ENCODE measurements around the gene MYMK. TPM values are rescaled to one million over a fixed set of nuclear protein-coding genes. Genes with fewer than 3 reads are reported as not detected.

Gene MYMK
- total and polyA plus RNA-seq, 2 of the 13 experiments (the other 11 are each of a cell fraction or from before 2014, with no cell fraction given), result not detected

DNA sequence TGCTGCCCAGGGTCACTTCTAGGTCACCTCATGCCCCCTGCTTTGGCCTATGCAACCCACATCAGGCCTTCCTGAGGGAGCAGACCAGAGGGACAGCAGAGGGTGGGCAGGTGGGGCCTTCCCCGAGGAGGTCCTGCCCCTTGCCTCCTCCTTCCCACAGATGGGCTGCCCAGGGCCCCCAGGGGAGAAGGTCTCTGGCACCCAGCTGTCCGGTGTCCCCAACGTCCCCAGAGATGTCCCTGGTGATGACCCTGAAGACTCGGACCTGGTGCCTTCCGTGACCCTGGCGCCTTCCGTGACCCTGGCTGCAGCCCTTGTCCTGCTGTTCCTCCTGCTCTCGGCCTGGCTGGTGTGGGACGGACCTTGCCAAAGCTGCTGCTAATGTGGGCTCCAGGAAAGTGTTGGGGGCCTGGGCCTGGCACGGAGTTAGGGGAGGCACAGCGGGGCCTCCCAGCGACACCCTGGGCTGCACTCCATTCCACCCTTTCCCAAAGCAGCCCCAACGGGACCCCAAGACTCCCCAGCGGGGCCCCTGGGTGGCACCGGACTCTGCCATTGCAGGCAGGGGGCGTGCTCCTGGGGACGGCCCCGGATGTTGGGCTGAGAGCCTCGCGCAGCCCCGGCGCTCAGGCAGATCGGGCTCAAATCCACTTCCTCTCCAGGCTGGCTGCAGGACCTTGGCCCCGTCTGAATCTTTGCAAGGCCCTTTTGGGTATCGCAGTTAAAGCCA lies 39.1 kb downstream of the MYMK start:
- 23% methylated on average over 10 of the region's 25 CpGs for WGBS (ENCODE audit: low lambda C conversion rate)
- ATAC-seq (peak; percentile 67), FAIRE-seq (no peak), DNase-seq (ENCODE audit: low spot score) (no peak)
- intact Hi-C loops (cut with micrococcal nuclease; ENCODE audit: unreplicated experiment), result loop anchor here (1.0 to 5.0 kb wide), 4 partner anchors 29 to 299 kb away; partner anchors contain the start of genes SURF1 and SURF2
- ChIA-PET POLR2A (interaction anchor here (0.8 to 1.6 kb wide), 3 partner anchors 26 to 138 kb away, joined by 3 to 11 read pairs (median 3); partner anchors contain the start of genes CACFD1, MED22 and RPL7A), CTCF (ENCODE audit: low intra/inter-chr PET ratio, low total read pairs) (interaction anchor here (1.2 to 2.6 kb wide), 6 partner anchors 78 to 300 kb away, joined by 4 to 39 read pairs (median 6); no protein-coding TSS in a partner anchor)
- BruUV-seq (replicated peaks), result no TSS peak
- no peak overlapping the region for H2AFZ ChIP-seq (ENCODE audit: low read length)
- no peaks in the 10 kb centered on the region for H4K20me1 ChIP-seq (ENCODE audit: insufficient read depth, low read length)
- no peaks in the 10 kb centered on the region for H3K36me3 ChIP-seq (replicated peaks in 1 of 2; ENCODE audit: control insufficient read depth in 1 of 2, insufficient read depth in 2 of 2, low read length in 2 of 2)
- peaks cover 4 to 54% of the 10 kb centered on the region in 2 experiments for H3K27me3 ChIP-seq (ENCODE audit: control insufficient read depth in 1 of 2, insufficient read depth in 2 of 2, low read length in 2 of 2)
- in situ Hi-C loops (cut with HindIII; ENCODE audit: extremely low pct_ligation_motif_present, low pct_unique_long_range_greater_than_20kb), result loop anchor here (5.0 kb wide), 3 partner anchors 78 to 298 kb away; partner anchors contain the start of genes SURF1 and SURF2
- peaks cover 54% of the 10 kb centered on the region for H3K4me1 ChIP-seq (ENCODE audit: insufficient read depth, low read length)
- H3K4me2 ChIP-seq (ENCODE audit: low read depth, low read length), result peak overlapping the region; percentile 95
- H3K9me3 ChIP-seq (ENCODE audit: low read length), result no peaks in the 10 kb centered on the region
- H3K9ac ChIP-seq (ENCODE audit: insufficient read depth, low read depth, low read length), result peak overlapping the region; percentile 1; the same call in 1 of the 2 replicates
- H3K27ac ChIP-seq (ENCODE audit: extremely low read length, insufficient read depth, low read length), result no peak overlapping the region
- no peaks in the 10 kb centered on the region for H3K79me2 ChIP-seq (ENCODE audit: insufficient read depth, low read length)
- peak overlapping the region; percentile 27 to 70 (median 47); a peak in 4 of 6 replicates for H3K4me3 ChIP-seq (replicated peaks in 1 of 3; ENCODE audit: insufficient read depth in 1 of 3, low read depth in 2 of 3, low read length in 3 of 3)
- TF ChIP-seq, protein P1, sequence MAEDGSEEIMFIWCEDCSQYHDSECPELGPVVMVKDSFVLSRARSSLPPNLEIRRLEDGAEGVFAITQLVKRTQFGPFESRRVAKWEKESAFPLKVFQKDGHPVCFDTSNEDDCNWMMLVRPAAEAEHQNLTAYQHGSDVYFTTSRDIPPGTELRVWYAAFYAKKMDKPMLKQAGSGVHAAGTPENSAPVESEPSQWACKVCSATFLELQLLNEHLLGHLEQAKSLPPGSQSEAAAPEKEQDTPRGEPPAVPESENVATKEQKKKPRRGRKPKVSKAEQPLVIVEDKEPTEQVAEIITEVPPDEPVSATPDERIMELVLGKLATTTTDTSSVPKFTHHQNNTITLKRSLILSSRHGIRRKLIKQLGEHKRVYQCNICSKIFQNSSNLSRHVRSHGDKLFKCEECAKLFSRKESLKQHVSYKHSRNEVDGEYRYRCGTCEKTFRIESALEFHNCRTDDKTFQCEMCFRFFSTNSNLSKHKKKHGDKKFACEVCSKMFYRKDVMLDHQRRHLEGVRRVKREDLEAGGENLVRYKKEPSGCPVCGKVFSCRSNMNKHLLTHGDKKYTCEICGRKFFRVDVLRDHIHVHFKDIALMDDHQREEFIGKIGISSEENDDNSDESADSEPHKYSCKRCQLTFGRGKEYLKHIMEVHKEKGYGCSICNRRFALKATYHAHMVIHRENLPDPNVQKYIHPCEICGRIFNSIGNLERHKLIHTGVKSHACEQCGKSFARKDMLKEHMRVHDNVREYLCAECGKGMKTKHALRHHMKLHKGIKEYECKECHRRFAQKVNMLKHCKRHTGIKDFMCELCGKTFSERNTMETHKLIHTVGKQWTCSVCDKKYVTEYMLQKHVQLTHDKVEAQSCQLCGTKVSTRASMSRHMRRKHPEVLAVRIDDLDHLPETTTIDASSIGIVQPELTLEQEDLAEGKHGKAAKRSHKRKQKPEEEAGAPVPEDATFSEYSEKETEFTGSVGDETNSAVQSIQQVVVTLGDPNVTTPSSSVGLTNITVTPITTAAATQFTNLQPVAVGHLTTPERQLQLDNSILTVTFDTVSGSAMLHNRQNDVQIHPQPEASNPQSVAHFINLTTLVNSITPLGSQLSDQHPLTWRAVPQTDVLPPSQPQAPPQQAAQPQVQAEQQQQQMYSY (CRISPR knock-in tag; IDR thresholded peaks at IDR 0.05), result no peak
- TF ChIP-seq, protein P2, sequence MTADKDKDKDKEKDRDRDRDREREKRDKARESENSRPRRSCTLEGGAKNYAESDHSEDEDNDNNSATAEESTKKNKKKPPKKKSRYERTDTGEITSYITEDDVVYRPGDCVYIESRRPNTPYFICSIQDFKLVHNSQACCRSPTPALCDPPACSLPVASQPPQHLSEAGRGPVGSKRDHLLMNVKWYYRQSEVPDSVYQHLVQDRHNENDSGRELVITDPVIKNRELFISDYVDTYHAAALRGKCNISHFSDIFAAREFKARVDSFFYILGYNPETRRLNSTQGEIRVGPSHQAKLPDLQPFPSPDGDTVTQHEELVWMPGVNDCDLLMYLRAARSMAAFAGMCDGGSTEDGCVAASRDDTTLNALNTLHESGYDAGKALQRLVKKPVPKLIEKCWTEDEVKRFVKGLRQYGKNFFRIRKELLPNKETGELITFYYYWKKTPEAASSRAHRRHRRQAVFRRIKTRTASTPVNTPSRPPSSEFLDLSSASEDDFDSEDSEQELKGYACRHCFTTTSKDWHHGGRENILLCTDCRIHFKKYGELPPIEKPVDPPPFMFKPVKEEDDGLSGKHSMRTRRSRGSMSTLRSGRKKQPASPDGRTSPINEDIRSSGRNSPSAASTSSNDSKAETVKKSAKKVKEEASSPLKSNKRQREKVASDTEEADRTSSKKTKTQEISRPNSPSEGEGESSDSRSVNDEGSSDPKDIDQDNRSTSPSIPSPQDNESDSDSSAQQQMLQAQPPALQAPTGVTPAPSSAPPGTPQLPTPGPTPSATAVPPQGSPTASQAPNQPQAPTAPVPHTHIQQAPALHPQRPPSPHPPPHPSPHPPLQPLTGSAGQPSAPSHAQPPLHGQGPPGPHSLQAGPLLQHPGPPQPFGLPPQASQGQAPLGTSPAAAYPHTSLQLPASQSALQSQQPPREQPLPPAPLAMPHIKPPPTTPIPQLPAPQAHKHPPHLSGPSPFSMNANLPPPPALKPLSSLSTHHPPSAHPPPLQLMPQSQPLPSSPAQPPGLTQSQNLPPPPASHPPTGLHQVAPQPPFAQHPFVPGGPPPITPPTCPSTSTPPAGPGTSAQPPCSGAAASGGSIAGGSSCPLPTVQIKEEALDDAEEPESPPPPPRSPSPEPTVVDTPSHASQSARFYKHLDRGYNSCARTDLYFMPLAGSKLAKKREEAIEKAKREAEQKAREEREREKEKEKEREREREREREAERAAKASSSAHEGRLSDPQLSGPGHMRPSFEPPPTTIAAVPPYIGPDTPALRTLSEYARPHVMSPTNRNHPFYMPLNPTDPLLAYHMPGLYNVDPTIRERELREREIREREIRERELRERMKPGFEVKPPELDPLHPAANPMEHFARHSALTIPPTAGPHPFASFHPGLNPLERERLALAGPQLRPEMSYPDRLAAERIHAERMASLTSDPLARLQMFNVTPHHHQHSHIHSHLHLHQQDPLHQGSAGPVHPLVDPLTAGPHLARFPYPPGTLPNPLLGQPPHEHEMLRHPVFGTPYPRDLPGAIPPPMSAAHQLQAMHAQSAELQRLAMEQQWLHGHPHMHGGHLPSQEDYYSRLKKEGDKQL (CRISPR knock-in tag; IDR thresholded peaks at IDR 0.05; ENCODE audit: low read depth), result no peak
- TF ChIP-seq, protein P3, sequence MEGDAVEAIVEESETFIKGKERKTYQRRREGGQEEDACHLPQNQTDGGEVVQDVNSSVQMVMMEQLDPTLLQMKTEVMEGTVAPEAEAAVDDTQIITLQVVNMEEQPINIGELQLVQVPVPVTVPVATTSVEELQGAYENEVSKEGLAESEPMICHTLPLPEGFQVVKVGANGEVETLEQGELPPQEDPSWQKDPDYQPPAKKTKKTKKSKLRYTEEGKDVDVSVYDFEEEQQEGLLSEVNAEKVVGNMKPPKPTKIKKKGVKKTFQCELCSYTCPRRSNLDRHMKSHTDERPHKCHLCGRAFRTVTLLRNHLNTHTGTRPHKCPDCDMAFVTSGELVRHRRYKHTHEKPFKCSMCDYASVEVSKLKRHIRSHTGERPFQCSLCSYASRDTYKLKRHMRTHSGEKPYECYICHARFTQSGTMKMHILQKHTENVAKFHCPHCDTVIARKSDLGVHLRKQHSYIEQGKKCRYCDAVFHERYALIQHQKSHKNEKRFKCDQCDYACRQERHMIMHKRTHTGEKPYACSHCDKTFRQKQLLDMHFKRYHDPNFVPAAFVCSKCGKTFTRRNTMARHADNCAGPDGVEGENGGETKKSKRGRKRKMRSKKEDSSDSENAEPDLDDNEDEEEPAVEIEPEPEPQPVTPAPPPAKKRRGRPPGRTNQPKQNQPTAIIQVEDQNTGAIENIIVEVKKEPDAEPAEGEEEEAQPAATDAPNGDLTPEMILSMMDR (CRISPR knock-in tag; IDR thresholded peaks at IDR 0.05), result no peak
- TF ChIP-seq ZNF557 (CRISPR knock-in tag; IDR thresholded peaks at IDR 0.05) (no peak), ZFP37 (CRISPR knock-in tag; IDR thresholded peaks at IDR 0.05; ENCODE audit: borderline replicate concordance) (no peak)
- TF ChIP-seq, protein P4, sequence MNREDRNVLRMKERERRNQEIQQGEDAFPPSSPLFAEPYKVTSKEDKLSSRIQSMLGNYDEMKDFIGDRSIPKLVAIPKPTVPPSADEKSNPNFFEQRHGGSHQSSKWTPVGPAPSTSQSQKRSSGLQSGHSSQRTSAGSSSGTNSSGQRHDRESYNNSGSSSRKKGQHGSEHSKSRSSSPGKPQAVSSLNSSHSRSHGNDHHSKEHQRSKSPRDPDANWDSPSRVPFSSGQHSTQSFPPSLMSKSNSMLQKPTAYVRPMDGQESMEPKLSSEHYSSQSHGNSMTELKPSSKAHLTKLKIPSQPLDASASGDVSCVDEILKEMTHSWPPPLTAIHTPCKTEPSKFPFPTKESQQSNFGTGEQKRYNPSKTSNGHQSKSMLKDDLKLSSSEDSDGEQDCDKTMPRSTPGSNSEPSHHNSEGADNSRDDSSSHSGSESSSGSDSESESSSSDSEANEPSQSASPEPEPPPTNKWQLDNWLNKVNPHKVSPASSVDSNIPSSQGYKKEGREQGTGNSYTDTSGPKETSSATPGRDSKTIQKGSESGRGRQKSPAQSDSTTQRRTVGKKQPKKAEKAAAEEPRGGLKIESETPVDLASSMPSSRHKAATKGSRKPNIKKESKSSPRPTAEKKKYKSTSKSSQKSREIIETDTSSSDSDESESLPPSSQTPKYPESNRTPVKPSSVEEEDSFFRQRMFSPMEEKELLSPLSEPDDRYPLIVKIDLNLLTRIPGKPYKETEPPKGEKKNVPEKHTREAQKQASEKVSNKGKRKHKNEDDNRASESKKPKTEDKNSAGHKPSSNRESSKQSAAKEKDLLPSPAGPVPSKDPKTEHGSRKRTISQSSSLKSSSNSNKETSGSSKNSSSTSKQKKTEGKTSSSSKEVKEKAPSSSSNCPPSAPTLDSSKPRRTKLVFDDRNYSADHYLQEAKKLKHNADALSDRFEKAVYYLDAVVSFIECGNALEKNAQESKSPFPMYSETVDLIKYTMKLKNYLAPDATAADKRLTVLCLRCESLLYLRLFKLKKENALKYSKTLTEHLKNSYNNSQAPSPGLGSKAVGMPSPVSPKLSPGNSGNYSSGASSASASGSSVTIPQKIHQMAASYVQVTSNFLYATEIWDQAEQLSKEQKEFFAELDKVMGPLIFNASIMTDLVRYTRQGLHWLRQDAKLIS (CRISPR knock-in tag; IDR thresholded peaks at IDR 0.05), result no peak
